ENCODE data around the gene ADGRG6. TPM values are rescaled to one million over a fixed set of nuclear protein-coding genes. Genes with fewer than 3 reads are reported as not detected.

ADGRG6 gene
- total and polyA plus RNA-seq, 8 donors, result 1.1 to 102 (median 8.9) TPM

DNA sequence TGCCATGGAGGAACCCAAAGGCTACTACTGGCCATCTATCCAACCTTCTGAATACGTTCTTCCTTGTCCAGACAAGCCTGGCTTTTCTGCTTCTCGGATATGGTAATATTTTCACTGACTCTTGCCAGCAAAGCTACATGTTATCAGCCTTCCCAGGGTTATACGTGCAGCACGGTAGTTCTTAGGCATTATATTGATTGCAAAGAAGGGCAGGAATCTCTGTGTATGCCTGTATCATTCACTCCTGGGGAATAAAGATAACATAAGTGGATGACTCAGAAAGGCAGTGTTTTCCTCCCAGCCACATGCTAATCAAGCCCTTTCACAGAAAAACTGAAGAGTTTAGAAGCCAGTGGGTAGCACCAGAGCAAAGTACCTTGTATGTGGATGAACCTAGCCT, 98.7 kb downstream of the ADGRG6 start:
- 37 to 60% (median 45%) methylated on average over 4 of the region's 4 CpGs for WGBS, 5 donors
- peaks cover 0 to 2% (median 0%) of the 10 kb centered on the region in 4 donors for H3K4me1 ChIP-seq
- DNase-seq, result peak in 1 of 2 donors; percentile 80
- H3K36me3 ChIP-seq, result peaks cover 0 to 7% (median 0%) of the 10 kb centered on the region in 4 donors
- H3K4me3 ChIP-seq, result no peak overlapping the region
- no peak overlapping the region for H3K27ac ChIP-seq
- TF ChIP-seq EP300 (IDR thresholded peaks at IDR 0.05) (no peak), POLR2A (IDR thresholded peaks at IDR 0.05) (no peak), POLR2AphosphoS5 (IDR thresholded peaks at IDR 0.05) (peak in 2 of 3 donors; percentile 22 to 54)
- intact Hi-C loops (cut with DNase I; ENCODE audit: low total_unique reads), result no loop called here
- no peaks in the 10 kb centered on the region for H3K27me3 ChIP-seq
- H3K9me3 ChIP-seq, result no peaks in the 10 kb centered on the region

DNA sequence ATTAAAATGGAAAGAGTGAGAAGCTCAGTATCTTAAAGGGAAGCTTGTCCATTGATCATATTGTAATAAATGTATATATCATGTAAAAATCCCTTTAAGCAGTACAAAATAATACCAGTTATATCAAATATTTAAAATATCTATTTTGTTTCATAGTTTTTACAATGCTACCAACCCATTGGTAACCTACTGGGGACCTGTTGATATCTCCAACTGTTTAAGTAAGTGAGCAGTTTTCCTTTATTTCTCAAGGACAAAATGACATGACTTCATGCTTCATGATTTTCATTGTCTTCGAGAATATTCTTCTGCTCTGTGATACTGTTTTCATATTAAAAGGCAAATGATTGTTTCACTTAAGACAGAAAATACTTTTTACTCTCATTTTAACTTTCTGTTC, 100.0 kb downstream of the ADGRG6 start:
- Histone ChIP-seq H3K27me3 (no peaks in the 10 kb centered on the region), H3K4me1 (peaks cover 0 to 13% (median 5%) of the 10 kb centered on the region in 4 donors), H3K36me3 (peaks cover 0 to 7% (median 0%) of the 10 kb centered on the region in 4 donors), H3K4me3 (no peak overlapping the region), H3K9me3 (no peaks in the 10 kb centered on the region), H3K27ac (no peak overlapping the region)
- TF ChIP-seq POLR2AphosphoS5 (IDR thresholded peaks at IDR 0.05) (no peak), POLR2A (IDR thresholded peaks at IDR 0.05) (no peak), EP300 (IDR thresholded peaks at IDR 0.05) (no peak)
- TF ChIP-seq, protein P1, sequence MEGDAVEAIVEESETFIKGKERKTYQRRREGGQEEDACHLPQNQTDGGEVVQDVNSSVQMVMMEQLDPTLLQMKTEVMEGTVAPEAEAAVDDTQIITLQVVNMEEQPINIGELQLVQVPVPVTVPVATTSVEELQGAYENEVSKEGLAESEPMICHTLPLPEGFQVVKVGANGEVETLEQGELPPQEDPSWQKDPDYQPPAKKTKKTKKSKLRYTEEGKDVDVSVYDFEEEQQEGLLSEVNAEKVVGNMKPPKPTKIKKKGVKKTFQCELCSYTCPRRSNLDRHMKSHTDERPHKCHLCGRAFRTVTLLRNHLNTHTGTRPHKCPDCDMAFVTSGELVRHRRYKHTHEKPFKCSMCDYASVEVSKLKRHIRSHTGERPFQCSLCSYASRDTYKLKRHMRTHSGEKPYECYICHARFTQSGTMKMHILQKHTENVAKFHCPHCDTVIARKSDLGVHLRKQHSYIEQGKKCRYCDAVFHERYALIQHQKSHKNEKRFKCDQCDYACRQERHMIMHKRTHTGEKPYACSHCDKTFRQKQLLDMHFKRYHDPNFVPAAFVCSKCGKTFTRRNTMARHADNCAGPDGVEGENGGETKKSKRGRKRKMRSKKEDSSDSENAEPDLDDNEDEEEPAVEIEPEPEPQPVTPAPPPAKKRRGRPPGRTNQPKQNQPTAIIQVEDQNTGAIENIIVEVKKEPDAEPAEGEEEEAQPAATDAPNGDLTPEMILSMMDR (IDR thresholded peaks at IDR 0.05), result no peak
- no peak for DNase-seq
- intact Hi-C loops (cut with DNase I; ENCODE audit: low total_unique reads), result no loop called here
- 82 to 91% (median 90%) methylated on average over 1 of the region's 1 CpG for WGBS, 5 donors

DNA sequence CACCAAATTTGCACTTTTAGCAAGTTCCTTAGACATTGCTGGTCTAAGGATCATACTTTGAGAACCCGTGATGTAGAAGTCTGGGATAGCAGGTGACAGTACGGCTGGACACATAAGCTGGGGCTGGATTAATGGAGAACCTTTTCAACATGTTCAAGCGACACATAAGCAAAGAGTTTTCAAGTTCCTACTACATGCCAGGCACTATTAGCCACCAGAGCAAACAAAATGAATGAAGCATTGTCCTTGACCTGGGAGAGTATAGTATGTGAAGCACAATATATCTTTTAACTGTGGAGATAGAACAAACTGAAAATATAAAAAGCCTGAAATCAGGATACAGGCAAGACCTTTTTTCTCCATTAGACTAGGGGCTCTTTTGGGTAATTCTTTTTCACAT, 102.9 kb downstream of the ADGRG6 start:
- H3K4me1 ChIP-seq, result peaks cover 0 to 13% (median 5%) of the 10 kb centered on the region in 4 donors
- no peak overlapping the region for H3K27ac ChIP-seq
- 87 to 94% (median 93%) methylated on average over 3 of the region's 3 CpGs for WGBS, 5 donors
- H3K27me3 ChIP-seq, result no peaks in the 10 kb centered on the region
- TF ChIP-seq POLR2A (IDR thresholded peaks at IDR 0.05) (no peak), EP300 (IDR thresholded peaks at IDR 0.05) (no peak), POLR2AphosphoS5 (IDR thresholded peaks at IDR 0.05) (no peak)
- TF ChIP-seq, protein P1 (IDR thresholded peaks at IDR 0.05), result no peak
- H3K9me3 ChIP-seq, result no peaks in the 10 kb centered on the region
- H3K4me3 ChIP-seq, result no peak overlapping the region
- no peaks in the 10 kb centered on the region for H3K36me3 ChIP-seq
- intact Hi-C loops (cut with DNase I; ENCODE audit: low total_unique reads), result no loop called here
- no peak for DNase-seq

DNA sequence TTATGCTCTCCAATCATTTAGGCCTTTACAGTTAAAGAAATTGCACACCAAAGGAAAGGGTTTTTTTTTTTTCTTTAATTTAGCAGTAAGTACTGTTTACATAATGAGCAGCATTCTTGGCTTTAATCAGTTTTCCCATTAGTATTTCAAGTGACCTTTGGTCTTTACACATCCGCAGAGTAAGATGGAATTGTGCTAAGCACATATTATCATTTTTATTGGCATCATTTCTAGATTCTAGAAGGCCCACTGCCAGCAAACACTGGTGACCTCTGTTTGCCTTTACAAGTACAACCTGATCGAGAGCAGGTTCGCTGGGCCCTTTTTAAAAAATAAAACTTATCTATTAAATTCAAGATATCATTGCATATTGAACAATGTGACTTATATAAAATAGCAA, 104.3 kb downstream of the ADGRG6 start:
- peaks cover 0 to 13% (median 5%) of the 10 kb centered on the region in 4 donors for H3K4me1 ChIP-seq
- peak; percentile 35 to 60 for DNase-seq
- intact Hi-C loops (cut with DNase I; ENCODE audit: low total_unique reads), result no loop called here
- H3K27me3 ChIP-seq, result no peaks in the 10 kb centered on the region
- peak in 1 of 3 donors; percentile 41 for TF ChIP-seq POLR2AphosphoS5 (IDR thresholded peaks at IDR 0.05)
- TF ChIP-seq EP300 (IDR thresholded peaks at IDR 0.05), result no peak
- H3K36me3 ChIP-seq, result no peaks in the 10 kb centered on the region
- no peaks in the 10 kb centered on the region for H3K9me3 ChIP-seq
- no peak overlapping the region for H3K27ac ChIP-seq
- 23 to 49% (median 37%) methylated on average over 3 of the region's 3 CpGs for WGBS, 5 donors
- H3K4me3 ChIP-seq, result no peak overlapping the region

DNA sequence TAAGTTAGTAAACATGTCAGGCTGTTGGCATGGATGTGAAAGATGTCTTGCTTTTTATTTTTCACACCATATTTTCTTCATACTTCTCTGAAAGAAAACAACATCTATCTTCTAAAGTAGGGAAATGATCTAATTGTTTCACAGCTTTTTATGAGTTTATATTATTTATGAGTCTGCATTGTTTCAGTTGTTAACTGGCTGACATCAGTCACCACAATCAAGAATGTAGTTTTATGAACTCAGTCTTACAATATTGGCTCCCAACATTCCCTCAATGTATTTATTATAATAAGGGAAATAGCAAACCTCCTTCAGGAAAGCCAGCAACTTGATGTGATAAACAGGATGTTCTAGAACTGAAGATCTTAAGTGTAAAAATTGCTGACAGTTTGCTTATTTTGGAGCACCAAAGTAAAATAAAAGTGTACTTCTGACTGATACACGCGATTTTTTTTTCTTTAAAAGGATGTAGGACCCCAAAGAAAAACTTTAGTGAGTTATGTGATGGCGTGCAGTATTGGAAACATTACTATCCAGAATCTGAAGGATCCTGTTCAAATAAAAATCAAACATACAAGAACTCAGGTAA, 106.0 kb downstream of the ADGRG6 start:
- peaks cover 0 to 13% (median 5%) of the 10 kb centered on the region in 4 donors for H3K4me1 ChIP-seq
- 54 to 84% (median 71%) methylated on average over 3 of the region's 3 CpGs for WGBS, 5 donors
- DNase-seq, result no peak
- TF ChIP-seq EP300 (IDR thresholded peaks at IDR 0.05) (no peak), POLR2AphosphoS5 (IDR thresholded peaks at IDR 0.05) (no peak), POLR2A (IDR thresholded peaks at IDR 0.05) (no peak)
- TF ChIP-seq, protein P1 (IDR thresholded peaks at IDR 0.05), result no peak
- no peaks in the 10 kb centered on the region for H3K27me3 ChIP-seq
- no peaks in the 10 kb centered on the region for H3K36me3 ChIP-seq
- H3K27ac ChIP-seq, result no peak overlapping the region
- H3K9me3 ChIP-seq, result no peaks in the 10 kb centered on the region
- no peak overlapping the region for H3K4me3 ChIP-seq
- intact Hi-C loops (cut with DNase I; ENCODE audit: low total_unique reads), result no loop called here
